Femur (tissue), 1 donor: Measurements from ENCODE around the gene EPN2.

Experiments used
- DNase-seq: peaks from one replicate; pipeline ENCODE4 v3.0.0-alpha.2; 2017

Gene EPN2

DNA sequence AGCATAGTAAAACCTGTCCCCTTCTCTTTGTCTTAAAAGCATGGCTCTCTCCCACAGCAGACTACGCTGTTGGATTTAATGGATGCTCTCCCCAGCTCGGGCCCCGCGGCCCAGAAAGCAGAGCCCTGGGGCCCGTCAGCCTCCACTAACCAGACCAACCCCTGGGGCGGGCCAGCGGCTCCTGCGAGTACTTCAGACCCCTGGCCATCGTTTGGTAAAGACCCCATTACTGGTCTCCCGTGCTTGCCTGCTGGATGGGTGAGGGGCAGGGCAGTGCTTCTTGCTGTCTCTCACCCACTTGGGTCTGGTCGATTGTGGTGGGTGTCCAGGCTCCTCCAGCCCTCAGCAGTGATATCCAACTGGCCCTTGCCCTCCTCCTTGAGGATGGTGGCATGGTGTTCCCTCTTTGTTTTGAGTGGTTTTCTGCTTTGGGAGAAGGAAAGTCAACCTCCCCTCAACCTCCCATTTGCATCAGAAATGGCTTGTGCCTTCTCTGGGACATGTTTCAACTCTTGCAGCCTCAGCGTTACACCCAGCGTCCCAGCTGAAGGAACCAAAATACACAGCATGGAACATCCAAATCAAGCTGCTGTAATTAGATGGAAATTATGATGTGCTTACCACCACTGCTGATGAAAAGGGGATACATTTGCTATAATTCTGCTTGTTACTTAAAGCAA is 76.0 kb downstream of the EPN2 start:
- no peak for DNase-seq

DNA sequence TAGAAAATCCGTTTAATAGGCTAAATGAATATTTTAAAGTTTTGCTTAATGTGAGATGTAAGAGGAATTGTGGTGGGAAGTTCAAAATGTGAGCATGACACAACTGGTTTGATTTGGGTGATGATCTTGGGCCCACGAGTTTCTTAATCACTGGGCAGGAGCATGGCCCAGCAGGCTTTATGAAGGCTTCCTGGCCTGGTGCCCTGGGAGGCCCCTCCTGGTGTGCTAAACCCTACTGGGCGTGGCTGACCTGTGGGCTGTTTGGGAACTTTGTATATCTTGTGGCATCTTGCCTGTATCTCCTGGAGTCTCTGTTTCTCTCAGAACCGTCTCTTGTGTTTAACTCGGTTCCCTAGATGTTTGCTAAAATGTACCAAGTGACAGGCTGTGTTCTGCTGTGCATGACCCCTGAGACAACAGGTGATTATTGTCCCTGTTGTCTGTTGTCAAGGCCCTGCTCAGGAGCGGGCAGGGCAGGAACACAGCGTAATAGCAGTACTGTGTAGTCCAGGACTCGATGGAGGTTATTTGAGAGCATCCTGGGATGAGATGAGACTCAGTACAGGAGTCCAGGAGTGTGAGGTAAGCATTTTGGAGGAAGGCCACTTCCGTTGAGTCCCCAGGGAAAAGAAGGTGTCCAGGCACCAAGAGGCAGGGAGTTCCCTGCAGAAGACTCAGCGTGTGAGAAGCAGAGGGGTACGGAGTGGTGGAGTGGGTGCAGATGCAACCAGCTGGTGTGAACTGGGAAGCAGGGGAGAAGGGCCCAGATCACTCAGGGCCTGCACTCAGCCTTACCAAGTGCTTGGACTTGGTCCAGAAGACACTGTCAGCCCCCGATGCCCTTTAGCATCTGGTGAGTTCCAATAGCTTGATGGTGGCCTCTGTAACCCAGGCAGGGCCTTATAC is 76.8 kb downstream of the EPN2 start:
- DNase-seq = no peak

DNA sequence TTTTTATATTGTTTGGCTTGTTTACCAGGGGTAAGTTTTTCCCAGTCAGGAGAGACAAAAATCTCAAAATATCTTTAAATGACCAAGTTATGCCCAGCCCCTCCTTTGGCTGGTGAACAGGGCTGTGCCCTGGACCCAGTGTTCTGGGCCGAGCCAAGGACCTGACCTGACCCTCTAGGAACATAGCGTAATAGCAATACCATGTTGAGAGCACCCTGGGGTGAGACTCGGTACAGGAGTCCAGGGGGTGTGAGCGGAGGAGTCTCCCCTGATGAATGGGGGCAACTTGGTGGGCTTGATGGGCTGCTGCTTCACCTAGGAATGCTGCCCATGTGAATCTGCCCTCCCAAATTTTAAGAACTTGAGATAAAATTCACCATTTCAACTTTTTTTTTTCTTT is 77.9 kb downstream of the EPN2 start:
- DNase-seq = no peak

DNA sequence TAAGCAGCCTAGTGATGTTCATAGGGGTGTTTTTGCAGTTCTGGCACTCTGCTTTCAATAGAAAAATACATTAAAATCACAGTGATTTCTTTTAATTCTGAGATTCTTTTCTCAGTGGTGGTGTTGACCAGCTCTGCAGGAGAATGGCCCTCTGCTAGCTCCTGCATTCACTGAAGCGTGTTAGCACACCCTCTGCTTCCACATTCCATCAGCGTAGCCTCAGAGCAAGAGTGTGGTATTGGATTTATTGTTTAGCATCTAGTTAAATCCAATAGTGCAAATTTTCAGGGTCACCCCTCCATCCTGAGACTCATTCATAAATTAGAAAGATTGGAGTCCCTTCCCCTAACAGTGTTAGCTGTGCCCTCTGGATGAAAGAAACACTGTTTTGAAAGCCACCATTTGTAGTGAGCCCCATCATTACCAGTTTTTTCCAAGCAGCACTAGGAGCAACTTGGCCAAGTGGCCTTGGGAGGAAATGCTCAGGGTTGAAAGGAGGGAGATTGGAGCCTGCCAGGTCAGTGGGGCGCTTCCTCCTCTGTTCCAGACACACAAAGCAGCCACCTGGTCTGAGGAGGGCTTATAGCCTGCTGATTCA is 79.7 kb downstream of the EPN2 start:
- DNase-seq = no peak

DNA sequence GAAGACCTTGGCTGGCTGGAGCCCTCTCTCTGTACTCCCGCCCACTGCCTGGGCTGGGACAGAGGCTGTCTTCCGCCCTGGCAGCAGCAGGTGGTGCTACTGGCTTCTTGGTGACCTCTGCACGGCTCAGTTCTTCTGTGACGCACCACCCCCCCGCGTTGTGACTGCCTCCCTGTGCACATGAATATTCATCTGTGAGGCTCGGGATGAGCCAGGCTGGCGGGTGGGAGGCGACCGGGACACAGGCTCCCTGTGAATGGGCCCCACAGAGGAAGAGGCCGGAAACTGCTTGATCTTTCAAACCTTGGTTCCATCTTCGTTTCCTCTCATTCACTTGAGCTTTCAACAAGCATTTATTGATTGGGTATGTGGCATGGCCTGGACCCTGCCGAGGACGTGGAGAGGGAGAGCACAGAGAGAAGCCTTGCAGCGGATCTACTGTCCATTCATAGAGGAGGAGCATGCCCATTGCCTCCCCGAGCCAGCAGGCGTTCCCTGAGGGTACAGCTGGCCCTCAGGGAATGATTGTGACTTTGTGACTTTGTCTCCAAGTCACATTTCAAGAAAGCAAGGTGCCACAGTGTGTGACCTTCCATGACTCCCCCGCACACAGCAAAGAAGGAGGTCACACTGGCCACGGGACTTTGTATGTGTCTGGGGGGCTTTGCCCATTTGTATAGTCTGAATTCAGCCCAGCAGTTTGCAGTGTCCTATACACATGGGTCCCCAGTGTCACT is 80.4 kb downstream of the EPN2 start:
- peak; percentile 87 for DNase-seq

DNA sequence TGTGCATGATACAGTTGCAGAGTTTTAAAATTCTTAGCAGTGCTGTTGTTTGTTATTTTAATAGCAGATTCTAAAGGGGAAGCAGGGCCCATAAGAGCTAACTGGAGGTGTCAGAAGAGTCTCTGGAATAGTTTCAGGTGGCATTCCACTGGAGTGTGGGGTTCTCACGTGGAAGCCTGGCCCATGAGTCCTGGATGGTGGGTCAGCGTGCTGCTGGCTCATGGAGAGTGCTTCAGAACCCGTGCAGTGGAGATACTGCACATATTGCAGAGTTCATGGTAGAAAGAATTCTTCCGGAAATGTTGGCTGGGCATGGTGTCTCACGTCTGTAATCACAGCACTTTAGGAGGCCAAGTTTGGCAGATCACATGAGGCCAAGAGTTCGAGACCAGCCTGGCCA is 81.4 kb downstream of the EPN2 start:
- no peak for DNase-seq

DNA sequence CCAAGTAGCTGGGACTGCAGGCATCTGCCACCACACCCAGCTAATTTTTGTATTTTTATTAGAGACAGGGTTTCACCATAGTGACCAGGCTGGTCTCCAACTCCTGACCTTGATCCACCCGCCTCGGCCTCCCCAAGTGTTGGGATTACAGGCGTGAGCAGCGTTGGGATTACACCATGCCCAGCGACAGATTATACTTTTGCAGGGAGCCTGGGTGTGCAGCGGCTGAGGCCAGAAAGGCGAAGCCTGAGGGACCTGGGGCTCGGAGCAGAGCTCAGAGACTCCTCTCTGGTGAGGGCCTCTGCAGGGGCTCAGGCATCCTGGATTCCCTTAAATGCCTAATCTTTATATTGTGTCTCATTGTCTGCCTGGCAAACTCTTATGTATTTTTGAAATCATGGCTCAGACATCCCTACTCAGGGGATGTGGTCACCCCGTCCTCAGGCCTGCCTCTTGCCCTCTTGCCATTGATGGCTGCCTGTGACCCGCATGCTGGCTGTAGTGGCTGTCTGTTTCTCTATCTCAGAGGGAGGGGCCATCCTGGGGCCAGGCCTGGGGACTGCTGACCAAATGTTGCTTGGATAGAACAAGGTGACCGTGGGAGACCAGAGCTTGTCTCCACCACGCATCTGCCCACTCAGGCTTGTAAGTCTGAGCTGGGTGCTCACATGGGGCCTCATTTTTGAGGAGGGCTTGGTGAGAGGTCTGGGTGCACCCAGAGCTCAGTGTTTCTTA is 82.8 kb downstream of the EPN2 start:
- no peak for DNase-seq

DNA sequence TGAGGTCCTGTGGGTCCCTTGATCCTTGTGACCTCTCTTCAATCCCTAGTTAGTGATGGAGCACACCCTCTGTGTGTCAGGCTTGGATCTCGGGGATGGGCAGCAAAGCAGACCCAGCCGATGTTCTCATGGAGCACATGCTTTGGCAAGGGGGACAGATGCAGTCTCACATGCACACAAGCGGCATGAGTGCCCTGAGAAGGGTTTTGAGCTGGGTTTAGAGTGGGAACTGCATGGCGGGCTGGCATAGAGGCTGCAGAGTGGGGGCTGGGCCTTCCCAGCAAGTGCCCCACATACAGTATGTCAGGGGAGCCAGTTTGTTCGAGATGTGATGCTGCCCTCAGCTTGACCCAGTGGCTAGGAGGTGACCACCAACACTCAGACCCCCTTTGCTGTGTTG is 83.7 kb downstream of the EPN2 start:
- no peak for DNase-seq

DNA sequence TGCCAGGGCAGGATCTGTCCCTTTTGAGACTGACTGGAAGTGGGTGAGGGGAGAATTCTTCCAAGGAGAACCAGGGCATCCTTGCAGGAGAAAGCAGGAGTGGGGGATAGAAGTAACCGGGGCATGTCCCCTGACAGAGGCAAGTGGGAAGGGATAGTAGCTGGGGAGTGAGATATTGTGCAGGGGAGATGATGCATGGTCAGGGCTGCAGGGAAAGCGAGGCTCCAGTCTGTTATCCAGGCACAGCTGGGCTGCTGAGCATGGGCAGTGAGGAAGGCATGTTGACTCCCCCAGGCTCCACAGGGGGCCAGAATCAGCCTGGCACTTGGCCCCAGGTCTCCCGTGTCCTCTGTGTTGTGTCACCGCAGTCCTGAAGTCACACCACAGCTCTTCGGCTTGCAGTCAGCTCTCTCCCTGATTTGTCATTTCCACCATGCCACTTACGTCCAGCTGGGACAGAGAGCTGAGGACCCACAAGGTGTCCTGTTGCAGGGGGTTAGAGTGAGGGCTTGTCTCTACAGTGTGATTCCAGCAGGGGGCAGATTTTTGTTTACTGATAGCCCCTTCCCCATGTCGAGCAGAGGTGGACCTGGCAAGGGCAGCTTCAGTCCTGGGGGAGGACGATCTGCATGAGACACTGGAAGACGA is 84.4 kb downstream of the EPN2 start:
- DNase-seq = no peak

DNA sequence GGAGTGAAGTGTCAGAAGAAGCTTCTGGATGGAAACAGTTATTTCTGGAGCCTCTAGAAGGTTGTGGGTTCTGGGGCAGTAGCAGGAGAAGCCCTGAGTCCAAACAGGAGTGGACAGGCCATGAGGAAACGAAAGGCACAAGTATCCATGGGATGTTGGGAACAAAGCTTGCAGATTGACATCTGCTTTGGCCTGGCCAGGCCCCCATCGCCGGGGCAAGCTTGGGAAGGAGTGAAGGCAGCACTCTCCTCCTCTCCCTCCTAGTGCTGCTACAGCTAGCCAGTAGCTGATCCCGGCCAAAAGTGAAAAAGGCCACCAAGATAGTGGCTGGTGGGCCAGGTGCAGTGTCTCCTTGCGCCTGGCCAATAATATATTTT is 85.0 kb downstream of the EPN2 start:
- DNase-seq = no peak

DNA sequence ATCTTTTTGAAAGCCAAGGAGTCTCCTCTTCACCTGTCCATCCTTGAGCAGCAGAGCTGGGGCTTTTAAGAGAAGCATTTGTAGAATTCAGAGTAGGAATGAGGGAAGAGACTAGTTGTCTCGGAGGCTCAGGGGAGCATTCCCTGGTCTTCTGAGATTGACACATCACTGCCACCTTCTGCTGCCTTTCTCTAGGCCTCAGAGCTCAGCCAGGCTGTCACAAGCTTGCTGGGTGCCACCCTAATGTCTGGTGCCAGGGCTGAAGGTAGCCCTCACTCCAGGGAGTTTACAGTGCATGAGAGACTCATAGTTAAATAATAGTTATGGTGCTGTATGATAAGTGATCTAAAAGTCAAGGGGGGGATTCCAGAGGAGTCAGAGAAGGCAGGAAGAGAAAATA is 85.7 kb downstream of the EPN2 start:
- DNase-seq = no peak

DNA sequence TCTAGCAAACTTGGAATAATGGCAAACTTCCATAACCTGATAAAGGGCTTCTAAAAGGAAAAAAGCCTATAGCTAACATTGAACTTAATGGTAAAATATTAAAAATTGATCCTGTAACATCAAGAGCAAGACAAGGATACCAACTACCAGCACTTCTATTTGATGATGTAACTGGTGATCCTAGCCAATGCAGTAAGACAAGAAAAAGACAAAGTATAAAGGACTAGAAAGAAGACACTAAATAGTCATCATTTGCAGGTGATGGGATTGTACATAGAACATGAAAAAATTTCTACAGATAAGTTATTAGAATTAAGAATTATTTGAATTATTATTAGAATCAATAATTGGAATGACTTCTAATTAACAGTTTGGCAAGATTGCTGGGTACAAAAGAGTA is 88.4 kb downstream of the EPN2 start:
- no peak for DNase-seq

DNA sequence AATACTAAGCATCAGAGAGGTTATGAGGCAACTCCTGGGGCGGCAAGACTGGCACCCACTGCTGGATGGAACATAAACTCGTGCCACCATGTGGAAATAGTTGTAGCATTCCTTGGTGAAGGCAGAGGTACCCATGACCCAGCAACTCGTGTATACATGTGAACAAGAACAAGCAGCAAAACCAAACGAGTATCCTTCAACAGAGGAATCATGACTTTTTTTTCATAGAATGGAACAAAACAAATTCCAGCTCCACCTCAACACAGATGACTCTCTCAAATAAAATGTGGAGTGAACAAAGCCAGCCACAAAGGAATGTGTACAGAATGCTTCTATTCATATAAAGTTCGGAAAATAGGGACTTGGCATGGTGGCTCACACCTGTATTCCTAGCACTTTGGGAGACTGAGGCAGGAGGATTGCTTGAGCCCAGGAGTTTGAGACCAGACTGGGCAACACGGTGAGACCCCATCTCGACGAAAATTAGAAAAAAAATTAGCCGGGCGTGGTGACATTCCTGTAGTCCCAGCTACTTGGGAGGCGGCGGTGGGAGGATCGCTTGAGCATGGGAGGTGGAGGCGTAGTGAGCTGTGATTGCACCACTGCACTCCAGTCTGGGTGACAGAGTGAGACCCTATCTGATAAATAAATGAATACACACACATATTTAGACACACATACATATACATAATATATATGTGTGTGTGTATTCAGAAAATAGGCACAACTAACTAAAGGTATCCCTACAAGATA is 90.0 kb downstream of the EPN2 start:
- DNase-seq = no peak

DNA sequence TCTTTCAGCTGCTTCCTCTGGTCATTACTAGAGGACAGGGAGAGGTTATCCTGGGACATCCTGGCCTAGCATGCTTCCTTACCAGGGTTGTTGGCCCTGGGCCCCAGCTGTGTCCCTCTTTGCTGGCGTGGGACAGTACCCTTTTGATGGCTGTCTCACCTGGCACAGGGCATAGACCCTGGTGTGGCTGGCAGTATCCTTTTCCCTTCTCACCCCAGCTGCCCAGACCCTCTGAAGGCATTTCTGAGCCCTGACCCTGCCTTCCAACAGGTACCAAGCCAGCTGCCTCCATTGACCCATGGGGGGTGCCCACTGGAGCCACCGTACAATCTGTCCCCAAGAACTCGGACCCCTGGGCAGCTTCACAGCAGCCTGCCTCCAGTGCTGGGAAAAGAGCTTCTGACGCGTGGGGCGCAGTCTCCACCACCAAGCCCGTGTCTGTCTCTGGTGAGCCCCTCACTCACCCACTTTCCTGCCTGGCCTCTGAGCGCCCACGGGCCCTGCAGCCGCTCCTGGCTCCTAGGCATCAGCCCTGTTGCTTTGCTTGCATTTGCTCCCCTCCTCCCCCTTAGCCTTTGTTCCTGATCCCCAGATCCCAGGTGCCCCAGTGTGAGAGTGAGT is 91.4 kb downstream of the EPN2 start:
- no peak for DNase-seq

DNA sequence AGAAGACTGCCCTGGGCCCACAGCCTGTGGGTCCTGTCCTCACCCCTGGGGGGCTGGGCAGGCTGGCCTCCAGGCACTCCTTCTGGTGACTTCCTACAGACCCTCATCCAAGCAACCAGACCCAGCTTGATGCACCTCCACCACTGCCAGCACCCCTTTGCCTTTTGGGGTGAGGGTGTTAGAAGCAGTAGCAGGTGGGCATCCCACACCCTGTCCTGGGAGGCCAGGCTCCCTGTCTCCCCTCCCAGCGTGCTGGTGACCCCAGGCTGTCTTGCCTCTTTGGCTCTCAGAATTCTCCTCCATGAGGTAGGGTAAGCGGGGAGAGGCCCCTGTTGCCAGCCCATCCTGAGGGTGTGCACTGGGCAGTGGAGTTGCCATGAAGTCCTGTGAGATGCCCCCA is 92.0 kb downstream of the EPN2 start:
- DNase-seq = no peak

DNA sequence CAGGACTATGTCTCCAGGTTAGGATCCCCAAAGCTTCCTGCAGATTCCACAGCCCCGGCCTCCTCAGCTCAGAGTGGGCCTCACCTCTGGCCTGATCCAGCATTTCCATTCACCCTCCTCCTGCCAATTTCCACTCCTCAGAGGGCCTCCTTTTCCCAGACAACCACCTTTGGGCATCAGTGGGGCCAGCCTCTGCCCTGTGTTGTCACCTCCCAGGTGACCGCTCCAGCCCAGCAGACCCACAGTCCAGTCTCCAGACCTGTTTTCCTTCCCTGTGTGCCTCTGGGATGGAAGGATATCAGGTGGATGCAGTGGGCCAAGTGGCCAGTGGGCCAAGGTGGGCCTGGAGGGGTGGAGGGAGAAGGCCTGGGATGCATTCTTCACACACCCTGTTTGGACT is 92.7 kb downstream of the EPN2 start:
- DNase-seq = no peak

DNA sequence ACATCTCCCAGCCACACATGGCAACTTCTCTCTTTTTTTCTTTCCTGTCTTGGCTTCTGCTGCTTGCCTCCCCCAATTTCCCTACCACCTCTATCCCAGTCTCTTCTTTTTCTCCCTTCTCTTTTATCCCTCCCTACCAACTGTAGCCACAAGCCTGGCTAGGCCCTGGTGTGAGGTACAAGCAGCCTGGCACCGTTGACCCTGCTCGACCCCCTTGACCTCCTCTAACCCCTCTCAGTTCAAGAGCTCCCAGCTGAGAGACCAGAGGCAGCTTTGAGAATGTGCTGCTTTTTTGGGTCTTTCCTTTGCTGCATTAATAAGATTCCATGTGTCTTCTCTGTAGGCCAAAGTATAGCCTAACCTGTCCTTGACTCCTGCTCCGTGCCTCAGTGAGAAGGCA is 93.1 kb downstream of the EPN2 start:
- DNase-seq = no peak

DNA sequence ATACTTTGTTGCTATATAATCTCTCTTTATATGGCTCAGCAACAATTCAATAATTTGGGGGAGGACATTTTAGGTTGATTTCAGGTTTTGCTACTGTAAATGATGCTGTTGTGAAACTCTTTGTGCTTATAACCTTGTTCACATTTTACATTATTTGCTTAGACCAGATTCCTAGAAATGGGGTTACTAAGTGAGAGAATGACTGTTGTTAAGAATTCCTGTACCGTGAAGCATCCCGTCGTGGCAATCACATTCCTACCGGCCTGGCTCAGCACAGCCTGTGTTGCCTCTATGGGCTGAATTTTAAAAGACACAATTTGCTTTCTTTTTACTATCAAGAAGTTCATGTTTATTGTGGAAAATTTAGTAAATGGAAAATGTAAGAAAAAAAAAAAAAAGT is 94.0 kb downstream of the EPN2 start:
- no peak for DNase-seq

DNA sequence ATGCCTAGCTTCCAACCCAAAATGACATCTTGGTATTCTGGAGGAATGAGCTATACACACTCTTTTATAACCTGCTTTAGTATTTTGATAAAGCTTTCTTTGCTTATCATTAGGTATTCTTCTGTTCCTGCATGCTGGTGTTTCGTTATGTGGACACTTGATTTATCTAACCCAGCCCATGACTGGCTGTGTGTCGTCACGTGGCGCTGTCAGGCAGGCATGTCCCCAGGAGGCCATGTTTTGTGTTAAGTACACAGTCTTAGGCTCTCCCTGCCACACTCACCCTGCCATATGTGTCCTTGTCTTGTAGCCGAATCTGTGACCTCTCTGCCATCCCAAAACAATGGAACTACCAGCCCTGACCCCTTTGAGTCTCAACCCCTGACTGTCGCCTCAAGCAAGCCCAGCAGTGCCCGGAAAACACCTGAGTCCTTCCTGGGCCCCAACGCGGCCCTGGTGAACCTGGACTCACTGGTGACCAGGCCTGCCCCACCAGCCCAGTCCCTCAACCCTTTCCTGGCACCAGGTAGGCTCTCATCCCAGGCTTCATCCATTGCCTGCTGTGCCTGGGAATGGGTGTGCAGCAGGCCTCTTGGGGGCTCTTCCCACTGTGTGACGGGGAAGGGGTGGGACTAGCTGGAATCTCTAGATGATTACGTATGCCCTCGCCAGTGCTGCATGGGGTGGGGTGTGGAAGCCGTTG is 94.5 kb downstream of the EPN2 start:
- no peak for DNase-seq
